ENCODE data around the gene PHOX2B. TPM values are rescaled to one million over a fixed set of nuclear protein-coding genes. Genes with fewer than 3 reads are reported as not detected.
"Not testable (repeated sequence)": the region's sequence is repeated elsewhere in the genome, so short reads cannot be mapped to it uniquely, and the experiment has no call there.

PHOX2B gene
- total RNA-seq, 1 donor from 2014 or later: not detected

DNA sequence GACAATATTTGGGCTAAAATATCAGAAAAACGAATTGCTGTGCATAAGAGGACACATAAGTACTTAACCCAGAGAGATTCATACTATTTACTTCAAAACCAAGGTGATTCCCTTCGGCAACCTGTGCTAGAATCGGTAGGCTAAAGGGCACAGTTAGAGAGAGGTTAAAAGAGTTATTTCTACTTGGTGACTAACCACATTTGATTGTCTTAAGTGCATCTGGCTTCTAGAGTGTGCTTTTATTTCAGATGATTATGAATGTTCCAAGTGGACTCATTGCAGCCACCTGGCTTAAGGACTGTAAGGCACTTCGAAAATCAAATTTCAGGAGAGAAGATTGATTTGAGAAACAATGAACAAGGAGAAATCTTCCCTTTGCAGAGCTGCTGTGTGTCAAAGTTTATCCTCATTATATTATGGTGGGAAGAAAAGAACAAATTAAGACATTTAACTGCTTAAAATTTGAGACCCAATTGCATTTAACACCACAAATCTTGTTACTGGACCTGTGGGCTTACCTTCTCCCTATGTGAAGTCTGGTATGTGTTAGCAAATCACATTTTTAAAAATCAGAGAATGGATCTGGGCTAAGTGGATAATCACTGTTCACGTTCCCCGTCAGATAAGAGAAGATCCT lies 34.0 kb downstream of the PHOX2B start:
- peaks cover 0 to 7% (median 5%) of the 10 kb centered on the region in 3 donors for H3K27me3 ChIP-seq (ENCODE audit: control insufficient read depth in 3 of 3, insufficient read depth in 3 of 3, low read length in 3 of 3)
- H3K27ac ChIP-seq (ENCODE audit: low read depth, low read length): no peak overlapping the region
- no peak overlapping the region for H3K9ac ChIP-seq (ENCODE audit: low read depth in 1 of 3, low read length in 3 of 3)
- H3K4me3 ChIP-seq (ENCODE audit: low read length in 3 of 3): no peak overlapping the region
- no peaks in the 10 kb centered on the region for H3K36me3 ChIP-seq (ENCODE audit: control insufficient read depth in 3 of 3, insufficient read depth in 3 of 3, low read length in 3 of 3)
- no peaks in the 10 kb centered on the region for H3K9me3 ChIP-seq (ENCODE audit: control insufficient read depth in 3 of 3, low read length in 3 of 3)
- H3K4me1 ChIP-seq (ENCODE audit: control insufficient read depth in 3 of 3, insufficient read depth in 3 of 3, low read length in 3 of 3): no peaks in the 10 kb centered on the region

DNA sequence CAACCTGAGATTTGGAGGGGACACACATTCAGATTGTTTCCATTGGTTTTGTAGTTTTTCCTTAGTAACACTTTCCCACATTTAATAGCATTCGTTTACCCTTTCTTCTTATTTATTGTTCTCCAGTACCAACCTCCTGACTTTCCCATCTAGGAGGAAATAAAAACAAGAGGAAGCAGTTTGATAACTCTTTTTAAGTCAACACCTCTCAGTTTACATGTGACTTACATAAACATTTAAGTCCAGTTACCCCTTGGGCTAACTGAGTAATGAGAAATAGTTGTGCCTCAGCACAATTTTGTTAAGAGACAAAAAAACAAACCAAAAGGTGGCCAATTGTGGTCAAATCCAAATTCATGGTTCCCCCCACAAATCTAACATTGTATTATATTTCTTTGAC lies 34.8 kb downstream of the PHOX2B start:
- Histone ChIP-seq H3K27me3 (ENCODE audit: control insufficient read depth in 3 of 3, insufficient read depth in 3 of 3, low read length in 3 of 3) (peaks cover 5 to 10% (median 5%) of the 10 kb centered on the region in 3 donors), H3K36me3 (ENCODE audit: control insufficient read depth in 3 of 3, insufficient read depth in 3 of 3, low read length in 3 of 3) (no peaks in the 10 kb centered on the region), H3K4me1 (ENCODE audit: control insufficient read depth in 3 of 3, insufficient read depth in 3 of 3, low read length in 3 of 3) (no peaks in the 10 kb centered on the region), H3K4me3 (ENCODE audit: low read length in 3 of 3) (no peak overlapping the region), H3K9me3 (ENCODE audit: control insufficient read depth in 3 of 3, low read length in 3 of 3) (no peaks in the 10 kb centered on the region), H3K27ac (ENCODE audit: low read depth, low read length) (no peak overlapping the region), H3K9ac (ENCODE audit: low read depth in 1 of 3, low read length in 3 of 3) (no peak overlapping the region)

DNA sequence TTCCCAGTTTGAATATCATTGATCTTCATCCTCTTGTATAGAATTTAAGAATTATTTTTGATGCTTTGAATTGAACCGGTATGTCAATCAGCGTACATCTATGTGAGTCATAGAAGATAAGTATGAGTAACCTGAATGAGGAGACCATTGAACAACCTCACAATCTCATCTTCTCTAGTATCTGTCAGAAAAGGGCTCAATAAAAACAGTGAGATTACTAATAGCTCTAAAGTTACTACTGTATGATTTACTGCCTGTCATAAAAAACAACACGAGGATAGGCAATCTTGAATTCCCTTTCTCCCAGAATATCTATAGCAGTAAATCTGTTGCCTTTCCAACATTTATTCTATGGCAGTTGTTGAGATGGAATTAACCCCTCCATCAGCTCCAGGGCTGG lies 36.1 kb downstream of the PHOX2B start:
- Histone ChIP-seq H3K4me3 (ENCODE audit: low read length in 3 of 3) (no peak overlapping the region), H3K27me3 (ENCODE audit: control insufficient read depth in 3 of 3, insufficient read depth in 3 of 3, low read length in 3 of 3) (peaks cover 5 to 7% (median 6%) of the 10 kb centered on the region in 3 donors), H3K27ac (ENCODE audit: low read depth, low read length) (no peak overlapping the region), H3K9me3 (ENCODE audit: control insufficient read depth in 3 of 3, low read length in 3 of 3) (no peaks in the 10 kb centered on the region), H3K4me1 (ENCODE audit: control insufficient read depth in 3 of 3, insufficient read depth in 3 of 3, low read length in 3 of 3) (no peaks in the 10 kb centered on the region), H3K36me3 (ENCODE audit: control insufficient read depth in 3 of 3, insufficient read depth in 3 of 3, low read length in 3 of 3) (no peaks in the 10 kb centered on the region), H3K9ac (ENCODE audit: low read depth in 1 of 3, low read length in 3 of 3) (no peak overlapping the region)

DNA sequence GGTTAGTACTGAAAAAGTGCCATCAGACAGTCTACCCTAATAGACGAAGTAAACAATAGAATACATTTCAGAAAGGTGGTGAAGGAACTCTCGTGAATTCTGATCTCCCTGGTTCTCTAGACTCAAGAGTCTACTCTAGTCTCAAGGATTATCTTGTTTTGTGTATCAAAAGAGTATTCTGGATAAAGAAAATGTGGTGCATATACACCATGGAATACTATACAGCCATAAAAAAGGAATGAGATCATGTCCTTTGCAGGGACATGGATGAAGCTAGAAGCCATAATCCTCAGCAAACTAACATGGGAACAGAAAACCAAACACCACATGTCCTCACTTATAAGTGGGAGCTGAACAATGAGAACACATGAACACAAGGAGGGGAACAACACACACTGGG lies 36.9 kb downstream of the PHOX2B start:
- not testable (repeated sequence) for H3K4me1 ChIP-seq (ENCODE audit: control insufficient read depth in 3 of 3, insufficient read depth in 3 of 3, low read length in 3 of 3); H3K4me3 ChIP-seq (ENCODE audit: low read length in 3 of 3); H3K9ac ChIP-seq (ENCODE audit: low read depth in 1 of 3, low read length in 3 of 3); H3K27ac ChIP-seq (ENCODE audit: low read depth, low read length); H3K9me3 ChIP-seq (ENCODE audit: control insufficient read depth in 3 of 3, low read length in 3 of 3); H3K27me3 ChIP-seq (ENCODE audit: control insufficient read depth in 3 of 3, insufficient read depth in 3 of 3, low read length in 3 of 3); H3K36me3 ChIP-seq (ENCODE audit: control insufficient read depth in 3 of 3, insufficient read depth in 3 of 3, low read length in 3 of 3)

DNA sequence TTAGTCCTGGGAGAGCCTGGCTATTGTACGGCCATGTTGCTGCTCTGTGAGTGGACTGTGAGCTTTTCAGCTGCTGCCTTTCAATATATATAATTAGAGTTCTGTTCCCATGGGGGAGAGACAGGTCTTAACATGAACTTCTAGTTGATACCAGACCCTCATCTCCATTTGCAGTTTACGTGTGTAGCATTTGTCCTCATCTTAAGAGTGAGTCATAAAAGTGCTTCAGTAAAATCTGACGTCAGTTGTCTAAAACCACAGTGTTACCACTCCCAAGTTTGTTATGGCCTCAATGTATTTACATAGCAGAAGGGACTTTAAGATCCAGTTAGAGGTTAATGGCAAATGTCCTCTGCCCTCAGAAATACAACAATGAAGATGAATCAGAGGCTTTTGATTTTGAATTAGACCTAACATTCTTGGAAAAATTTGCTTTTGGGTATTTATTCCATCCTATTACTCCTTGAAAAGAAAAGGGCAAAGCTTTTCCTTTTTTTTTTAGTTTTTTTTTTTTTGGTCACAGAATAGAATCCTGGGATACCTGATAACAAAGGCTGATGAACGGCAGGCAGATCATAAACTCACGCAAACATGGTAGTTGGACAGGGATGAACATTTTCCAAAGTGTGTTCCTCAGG lies 38.6 kb downstream of the PHOX2B start:
- no peak overlapping the region for H3K4me3 ChIP-seq (ENCODE audit: low read length in 3 of 3)
- peaks cover 0 to 6% (median 4%) of the 10 kb centered on the region in 3 donors for H3K27me3 ChIP-seq (ENCODE audit: control insufficient read depth in 3 of 3, insufficient read depth in 3 of 3, low read length in 3 of 3)
- no peaks in the 10 kb centered on the region for H3K36me3 ChIP-seq (ENCODE audit: control insufficient read depth in 3 of 3, insufficient read depth in 3 of 3, low read length in 3 of 3)
- no peak overlapping the region for H3K27ac ChIP-seq (ENCODE audit: low read depth, low read length)
- H3K9me3 ChIP-seq (ENCODE audit: control insufficient read depth in 3 of 3, low read length in 3 of 3): no peaks in the 10 kb centered on the region
- no peak overlapping the region for H3K9ac ChIP-seq (ENCODE audit: low read depth in 1 of 3, low read length in 3 of 3)
- no peaks in the 10 kb centered on the region for H3K4me1 ChIP-seq (ENCODE audit: control insufficient read depth in 3 of 3, insufficient read depth in 3 of 3, low read length in 3 of 3)

DNA sequence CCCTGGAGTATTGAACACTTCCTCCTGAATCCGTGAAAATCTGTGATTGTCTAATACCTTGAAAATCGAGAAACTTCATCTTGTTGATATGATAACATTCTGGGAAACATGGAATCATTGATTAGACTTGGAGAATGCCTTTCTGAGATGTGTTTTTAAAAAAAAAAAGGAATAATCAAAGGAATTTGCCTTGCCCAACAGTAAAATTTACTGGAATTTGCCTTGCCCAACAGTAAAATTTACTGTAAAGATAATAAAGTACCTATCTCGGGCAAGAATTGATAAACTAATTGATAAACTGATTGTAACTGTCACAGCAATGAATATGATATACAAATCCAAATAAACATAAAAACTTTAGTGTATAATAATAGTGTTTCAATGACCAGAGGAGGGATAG lies 44.7 kb downstream of the PHOX2B start:
- Histone ChIP-seq H3K4me1 (ENCODE audit: control insufficient read depth in 3 of 3, insufficient read depth in 3 of 3, low read length in 3 of 3) (no peaks in the 10 kb centered on the region), H3K9me3 (ENCODE audit: control insufficient read depth in 3 of 3, low read length in 3 of 3) (no peaks in the 10 kb centered on the region), H3K36me3 (ENCODE audit: control insufficient read depth in 3 of 3, insufficient read depth in 3 of 3, low read length in 3 of 3) (peaks cover 0 to under 1% (median 0%) of the 10 kb centered on the region in 3 donors), H3K27me3 (ENCODE audit: control insufficient read depth in 3 of 3, insufficient read depth in 3 of 3, low read length in 3 of 3) (peaks cover 0 to under 1% (median under 1%) of the 10 kb centered on the region in 3 donors), H3K4me3 (ENCODE audit: low read length in 3 of 3) (no peak overlapping the region), H3K27ac (ENCODE audit: low read depth, low read length) (no peak overlapping the region), H3K9ac (ENCODE audit: low read depth in 1 of 3, low read length in 3 of 3) (no peak overlapping the region)

DNA sequence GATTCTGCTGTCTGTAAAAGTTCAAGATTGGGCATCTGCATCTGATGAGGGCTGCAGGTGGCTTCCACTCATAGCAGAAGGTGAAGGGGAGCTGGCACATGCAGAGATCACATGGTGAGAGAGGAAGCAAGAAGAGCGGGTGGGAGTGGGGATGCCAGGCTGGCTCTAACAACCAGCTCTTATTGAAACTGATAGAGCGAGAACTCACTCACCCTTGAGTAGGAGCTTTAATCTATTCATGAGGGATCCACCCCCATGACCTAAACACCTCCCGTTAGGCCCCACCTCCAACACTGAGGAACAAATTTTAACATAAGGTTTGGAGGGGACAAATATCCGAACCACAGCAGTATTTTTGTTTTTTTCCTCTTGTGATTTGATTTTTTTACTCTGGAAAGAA lies 45.8 kb downstream of the PHOX2B start:
- Histone ChIP-seq H3K9ac (ENCODE audit: low read depth in 1 of 3, low read length in 3 of 3) (no peak overlapping the region), H3K27me3 (ENCODE audit: control insufficient read depth in 3 of 3, insufficient read depth in 3 of 3, low read length in 3 of 3) (no peaks in the 10 kb centered on the region), H3K4me3 (ENCODE audit: low read length in 3 of 3) (no peak overlapping the region), H3K9me3 (ENCODE audit: control insufficient read depth in 3 of 3, low read length in 3 of 3) (no peaks in the 10 kb centered on the region), H3K4me1 (ENCODE audit: control insufficient read depth in 3 of 3, insufficient read depth in 3 of 3, low read length in 3 of 3) (no peaks in the 10 kb centered on the region), H3K27ac (ENCODE audit: low read depth, low read length) (no peak overlapping the region), H3K36me3 (ENCODE audit: control insufficient read depth in 3 of 3, insufficient read depth in 3 of 3, low read length in 3 of 3) (peaks cover 3 to 9% (median 9%) of the 10 kb centered on the region in 3 donors)

DNA sequence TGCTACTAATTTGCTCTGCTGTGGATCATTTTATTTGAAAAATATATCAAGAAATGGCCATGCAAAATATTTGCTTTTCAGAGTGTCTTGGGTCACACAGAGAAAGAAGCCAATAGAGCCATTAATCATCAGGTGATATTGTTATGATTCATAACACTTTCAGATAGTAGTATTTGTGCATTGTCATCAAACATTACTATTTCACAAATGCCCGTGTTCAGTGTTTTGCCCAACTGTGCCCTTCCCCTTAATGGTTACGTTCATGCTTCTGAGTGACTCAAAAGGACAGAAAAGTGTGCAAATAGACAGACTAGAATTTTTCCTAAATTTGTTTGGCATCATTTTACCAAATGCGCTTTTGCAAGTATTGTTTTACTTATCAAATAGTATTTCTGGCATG lies 46.5 kb downstream of the PHOX2B start:
- no peak overlapping the region for H3K27ac ChIP-seq (ENCODE audit: low read depth, low read length)
- H3K27me3 ChIP-seq (ENCODE audit: control insufficient read depth in 3 of 3, insufficient read depth in 3 of 3, low read length in 3 of 3): no peaks in the 10 kb centered on the region
- H3K9ac ChIP-seq (ENCODE audit: low read depth in 1 of 3, low read length in 3 of 3): no peak overlapping the region
- H3K4me3 ChIP-seq (ENCODE audit: low read length in 3 of 3): no peak overlapping the region
- H3K9me3 ChIP-seq (ENCODE audit: control insufficient read depth in 3 of 3, low read length in 3 of 3): no peaks in the 10 kb centered on the region
- H3K4me1 ChIP-seq (ENCODE audit: control insufficient read depth in 3 of 3, insufficient read depth in 3 of 3, low read length in 3 of 3): no peaks in the 10 kb centered on the region
- H3K36me3 ChIP-seq (ENCODE audit: control insufficient read depth in 3 of 3, insufficient read depth in 3 of 3, low read length in 3 of 3): peaks cover 5 to 17% (median 15%) of the 10 kb centered on the region in 3 donors

DNA sequence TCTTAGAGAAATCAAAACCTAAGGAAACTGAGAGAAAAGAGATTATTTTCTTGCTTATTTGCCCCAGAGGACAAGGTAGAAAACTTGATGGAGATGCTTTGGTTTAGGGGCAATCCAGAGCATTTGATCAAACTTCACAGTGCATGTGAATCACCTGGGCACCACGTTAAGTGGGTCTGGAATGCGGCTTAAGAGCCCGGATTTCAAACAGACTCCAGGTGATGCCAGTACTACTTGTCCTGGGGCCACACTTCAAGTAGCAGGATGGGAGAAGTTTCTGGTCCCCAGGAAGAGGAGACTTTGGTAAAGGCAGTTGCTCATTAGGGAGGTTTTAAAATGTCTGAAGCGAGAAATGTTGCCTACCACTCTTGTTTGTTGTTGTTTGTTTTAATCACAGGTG lies 51.8 kb downstream of the PHOX2B start:
- no peaks in the 10 kb centered on the region for H3K9me3 ChIP-seq (ENCODE audit: control insufficient read depth in 3 of 3, low read length in 3 of 3)
- H3K27me3 ChIP-seq (ENCODE audit: control insufficient read depth in 3 of 3, insufficient read depth in 3 of 3, low read length in 3 of 3): no peaks in the 10 kb centered on the region
- peaks cover 15 to 38% (median 35%) of the 10 kb centered on the region in 3 donors for H3K36me3 ChIP-seq (ENCODE audit: control insufficient read depth in 3 of 3, insufficient read depth in 3 of 3, low read length in 3 of 3)
- no peak overlapping the region for H3K9ac ChIP-seq (ENCODE audit: low read depth in 1 of 3, low read length in 3 of 3)
- no peaks in the 10 kb centered on the region for H3K4me1 ChIP-seq (ENCODE audit: control insufficient read depth in 3 of 3, insufficient read depth in 3 of 3, low read length in 3 of 3)
- no peak overlapping the region for H3K4me3 ChIP-seq (ENCODE audit: low read length in 3 of 3)
- no peak overlapping the region for H3K27ac ChIP-seq (ENCODE audit: low read depth, low read length)

DNA sequence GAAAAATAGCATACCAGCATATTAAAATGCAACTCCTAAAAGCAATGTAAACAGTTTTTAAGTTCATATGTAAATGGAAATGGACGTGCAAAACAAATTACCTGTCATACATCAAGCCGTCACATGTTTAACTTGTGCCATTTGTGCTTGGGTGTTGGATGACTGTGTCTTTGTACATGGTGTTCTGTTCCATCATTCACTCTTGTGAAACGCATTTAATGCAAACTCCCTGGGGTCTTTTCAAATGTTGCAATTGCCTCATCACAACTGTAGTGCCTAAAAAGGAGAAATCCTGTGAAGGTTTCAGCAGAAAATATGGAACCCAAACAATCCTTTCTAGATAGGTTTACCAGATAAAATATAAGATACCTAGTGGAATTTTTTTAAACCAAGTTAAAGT lies 52.4 kb downstream of the PHOX2B start:
- Histone ChIP-seq H3K9ac (ENCODE audit: low read depth in 1 of 3, low read length in 3 of 3) (no peak overlapping the region), H3K36me3 (ENCODE audit: control insufficient read depth in 3 of 3, insufficient read depth in 3 of 3, low read length in 3 of 3) (peaks cover 17 to 43% (median 38%) of the 10 kb centered on the region in 3 donors), H3K4me1 (ENCODE audit: control insufficient read depth in 3 of 3, insufficient read depth in 3 of 3, low read length in 3 of 3) (no peaks in the 10 kb centered on the region), H3K27ac (ENCODE audit: low read depth, low read length) (no peak overlapping the region), H3K27me3 (ENCODE audit: control insufficient read depth in 3 of 3, insufficient read depth in 3 of 3, low read length in 3 of 3) (no peaks in the 10 kb centered on the region), H3K9me3 (ENCODE audit: control insufficient read depth in 3 of 3, low read length in 3 of 3) (no peaks in the 10 kb centered on the region), H3K4me3 (ENCODE audit: low read length in 3 of 3) (no peak overlapping the region)
